ENCODE results near the gene GLI2.

The GLI2 gene

GRCh38 chr2:120732506-120733237 is 3.0 kb upstream of the GLI2 start:
- no peaks in the 10 kb centered on the region for H3K79me2 ChIP-seq (ENCODE audit: low read length)
- no peaks in the 10 kb centered on the region for H4K20me1 ChIP-seq (ENCODE audit: insufficient read depth, low read length)
- no peak overlapping the region for H2AFZ ChIP-seq (ENCODE audit: low read length)
- no peaks in the 10 kb centered on the region for H3K4me1 ChIP-seq (ENCODE audit: low read length)
- H3K27me3 ChIP-seq (replicated peaks; ENCODE audit: insufficient read depth, low read length) = peaks cover 34% of the 10 kb centered on the region
- H3K9ac ChIP-seq (ENCODE audit: low read length) = no peak overlapping the region
- DNase-seq = no peak
- no peak overlapping the region for H3K4me2 ChIP-seq (ENCODE audit: low read depth, low read length)
- no peak overlapping the region for H3K27ac ChIP-seq (ENCODE audit: low read length)
- no peaks in the 10 kb centered on the region for H3K9me3 ChIP-seq (replicated peaks; ENCODE audit: insufficient read depth, low read length)
- H3K9me2 ChIP-seq (replicated peaks; ENCODE audit: insufficient read depth, low read length) = no peaks in the 10 kb centered on the region
- H3K4me3 ChIP-seq (ENCODE audit: low read length) = no peak overlapping the region
- TF ChIP-seq EZH2phosphoT487 (IDR thresholded peaks at IDR 0.05; ENCODE audit: low read length) = no peak
- no peak for TF ChIP-seq EZH2 (optimal IDR thresholded peaks at IDR 0.05; ENCODE audit: low read depth, low read length)
- TF ChIP-seq CTCF (IDR thresholded peaks at IDR 0.05; ENCODE audit: low read length) = no peak
- H3F3A ChIP-seq (ENCODE audit: insufficient read depth, low read length) = no peaks in the 10 kb centered on the region
- no peaks in the 10 kb centered on the region for H3K36me3 ChIP-seq (replicated peaks; ENCODE audit: insufficient read depth, low read length)

GRCh38 chr2:120733238-120733932 is 2.3 kb upstream of the GLI2 start:
- no peak overlapping the region for H3K4me2 ChIP-seq (ENCODE audit: low read depth, low read length)
- TF ChIP-seq CTCF (IDR thresholded peaks at IDR 0.05; ENCODE audit: low read length) (no peak), EZH2phosphoT487 (IDR thresholded peaks at IDR 0.05; ENCODE audit: low read length) (no peak), EZH2 (optimal IDR thresholded peaks at IDR 0.05; ENCODE audit: low read depth, low read length) (no peak)
- no peaks in the 10 kb centered on the region for H3K79me2 ChIP-seq (ENCODE audit: low read length)
- no peak overlapping the region for H3K4me3 ChIP-seq (ENCODE audit: low read length)
- H2AFZ ChIP-seq (ENCODE audit: low read length) = no peak overlapping the region
- DNase-seq = no peak
- no peaks in the 10 kb centered on the region for H3K4me1 ChIP-seq (ENCODE audit: low read length)
- H3F3A ChIP-seq (ENCODE audit: insufficient read depth, low read length) = no peaks in the 10 kb centered on the region
- H3K27me3 ChIP-seq (replicated peaks; ENCODE audit: insufficient read depth, low read length) = peaks cover 41% of the 10 kb centered on the region
- H3K27ac ChIP-seq (ENCODE audit: low read length) = no peak overlapping the region
- H3K36me3 ChIP-seq (replicated peaks; ENCODE audit: insufficient read depth, low read length) = no peaks in the 10 kb centered on the region
- no peak overlapping the region for H3K9ac ChIP-seq (ENCODE audit: low read length)
- no peaks in the 10 kb centered on the region for H3K9me2 ChIP-seq (replicated peaks; ENCODE audit: insufficient read depth, low read length)
- no peaks in the 10 kb centered on the region for H3K9me3 ChIP-seq (replicated peaks; ENCODE audit: insufficient read depth, low read length)
- H4K20me1 ChIP-seq (ENCODE audit: insufficient read depth, low read length) = no peaks in the 10 kb centered on the region

- Histone ChIP-seq H3K27ac (ENCODE audit: low read length) (no peak overlapping the region), H2AFZ (ENCODE audit: low read length) (no peak overlapping the region), H3K4me3 (ENCODE audit: low read length) (no peak overlapping the region)
Observed at GRCh38 chr2:120734930-120735651, 577 bp upstream of the GLI2 start.

More at GRCh38 chr2:120734930-120735651, 577 bp upstream of the GLI2 start:
- Histone ChIP-seq H3K4me2 (ENCODE audit: low read depth, low read length) (no peak overlapping the region), H3K36me3 (replicated peaks; ENCODE audit: insufficient read depth, low read length) (no peaks in the 10 kb centered on the region), H3K9ac (ENCODE audit: low read length) (no peak overlapping the region), H3K9me2 (replicated peaks; ENCODE audit: insufficient read depth, low read length) (no peaks in the 10 kb centered on the region), H3K4me1 (ENCODE audit: low read length) (no peaks in the 10 kb centered on the region), H3K9me3 (replicated peaks; ENCODE audit: insufficient read depth, low read length) (no peaks in the 10 kb centered on the region), H4K20me1 (ENCODE audit: insufficient read depth, low read length) (no peaks in the 10 kb centered on the region), H3K27me3 (replicated peaks; ENCODE audit: insufficient read depth, low read length) (peaks cover 58% of the 10 kb centered on the region), H3F3A (ENCODE audit: insufficient read depth, low read length) (no peaks in the 10 kb centered on the region), H3K79me2 (ENCODE audit: low read length) (no peaks in the 10 kb centered on the region)
- TF ChIP-seq EZH2 (optimal IDR thresholded peaks at IDR 0.05; ENCODE audit: low read depth, low read length) = no peak
- TF ChIP-seq CTCF (IDR thresholded peaks at IDR 0.05; ENCODE audit: low read length) = no peak
- no peak for TF ChIP-seq EZH2phosphoT487 (IDR thresholded peaks at IDR 0.05; ENCODE audit: low read length)
- no peak for DNase-seq

Measured in MM.1S (cell line).